GM21381 (cell line): ENCODE results near the gene ATOH8.

Source experiments
- ATAC-seq: cut with Tn5 transposase; IDR thresholded peaks from one replicate; pipeline ENCODE4 v1.9.1; 2021; ENCODE audit warnings: mild to moderate bottlenecking, moderate library complexity; ENCODE audit not compliant: unreplicated experiment

The ATOH8 gene

GRCh38 chr2:85753035-85753524 is 711 bp upstream of the ATOH8 start:
- ATAC-seq, result no peak

GRCh38 chr2:85754313-85755095 is 713 bp downstream of the ATOH8 start:
- no peak for ATAC-seq

- ATAC-seq, result no peak
These were observed 1.6 kb downstream of the ATOH8 start for GRCh38 chr2:85755122-85756027.

GRCh38 chr2:85756195-85756594 is 2.4 kb downstream of the ATOH8 start:
- ATAC-seq, result no peak

GRCh38 chr2:85756822-85757435 is 3.1 kb downstream of the ATOH8 start:
- no peak for ATAC-seq

GRCh38 chr2:85757860-85758259 is 4.1 kb downstream of the ATOH8 start:
- ATAC-seq, result no peak

- no peak for ATAC-seq
These were observed 4.8 kb downstream of the ATOH8 start for GRCh38 chr2:85758361-85759256.

- ATAC-seq, result no peak
These were observed 5.4 kb downstream of the ATOH8 start for GRCh38 chr2:85759257-85759613.

GRCh38 chr2:85760371-85760770 is 6.6 kb downstream of the ATOH8 start:
- no peak for ATAC-seq

- ATAC-seq, result no peak
These were observed 7.1 kb downstream of the ATOH8 start for GRCh38 chr2:85760872-85761271.

- ATAC-seq, result no peak
These were observed 7.7 kb downstream of the ATOH8 start for GRCh38 chr2:85761512-85761944.

GRCh38 chr2:85761946-85762345 is 8.2 kb downstream of the ATOH8 start:
- no peak for ATAC-seq

- no peak for ATAC-seq
These were observed 9.3 kb downstream of the ATOH8 start for GRCh38 chr2:85763132-85763531.

- no peak for ATAC-seq
These were observed 10.0 kb downstream of the ATOH8 start for GRCh38 chr2:85763831-85764230.

GRCh38 chr2:85765081-85765731 is 11.4 kb downstream of the ATOH8 start:
- no peak for ATAC-seq

- ATAC-seq, result no peak
These were observed 12.4 kb downstream of the ATOH8 start for GRCh38 chr2:85766229-85766628.

- no peak for ATAC-seq
These were observed 14.2 kb downstream of the ATOH8 start for GRCh38 chr2:85767803-85768665.

GRCh38 chr2:85768713-85769112 is 14.9 kb downstream of the ATOH8 start:
- ATAC-seq, result no peak
